Head of caudate nucleus (tissue), 42 donors: ENCODE results near the gene APP.
"Not testable (repeated sequence)": the region's sequence is repeated elsewhere in the genome, so short reads cannot be mapped to it uniquely, and the experiment has no call there.

Experiments used
- DNase-seq, 42 donors: peaks; one replicate each; pipeline versions ENCODE4 v3.0.0 to v3.0.0-alpha.2; 2020 to 2021; ENCODE audit warnings: mixed read lengths in 7 of 42
- intact Hi-C: fragments of 100-400 bp; cut with DNase I; formaldehyde crosslinking; loops from one replicate; pipeline ENCODE4 v1.15.0; 2022

The APP gene

DNA sequence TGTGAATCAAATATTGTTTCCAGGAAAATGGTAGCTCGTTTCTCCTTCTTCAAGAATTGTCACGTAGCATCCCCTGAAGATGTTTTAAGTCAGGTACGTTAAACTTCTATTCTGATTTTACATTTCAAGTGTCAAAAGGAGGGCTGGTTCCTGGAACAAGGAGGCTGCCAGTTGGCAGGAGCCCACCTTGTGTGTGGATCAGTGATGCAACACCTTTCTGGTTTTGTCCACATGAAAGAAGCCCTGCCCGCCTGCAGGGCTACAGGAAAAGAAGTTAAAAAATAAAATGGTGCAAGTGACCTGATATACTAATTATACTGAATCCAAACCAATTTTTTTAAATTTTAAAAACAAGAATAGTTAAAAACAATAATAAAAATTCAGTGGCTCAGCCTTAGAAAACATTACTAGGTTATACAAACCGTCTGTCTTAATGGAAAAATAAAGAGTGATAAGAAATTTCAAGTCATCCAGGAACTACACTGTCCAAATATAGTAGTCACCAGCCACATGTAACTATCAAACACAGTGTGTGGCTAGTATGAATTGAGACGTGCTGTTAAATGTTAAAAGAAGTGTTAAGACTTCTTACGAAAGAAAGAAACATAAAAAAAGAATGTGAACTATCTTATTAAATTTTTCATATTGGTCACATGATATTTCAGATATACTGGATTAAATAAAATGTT lies 123.1 kb downstream of the APP start:
- intact Hi-C loops, result no loop called here
- no peak for DNase-seq

GRCh38 chr21:26043891-26044290 lies 126.7 kb downstream of the APP start:
- intact Hi-C loops, result no loop called here
- DNase-seq, result no peak

GRCh38 chr21:26042181-26042876 lies 128.2 kb downstream of the APP start:
- no peak for DNase-seq
- intact Hi-C loops, result no loop called here

- intact Hi-C loops, result no loop called here
- DNase-seq, result peak in 1 of 42 donors; percentile 25
Observed at GRCh38 chr21:26041431-26042180, 129.0 kb downstream of the APP start.

DNA sequence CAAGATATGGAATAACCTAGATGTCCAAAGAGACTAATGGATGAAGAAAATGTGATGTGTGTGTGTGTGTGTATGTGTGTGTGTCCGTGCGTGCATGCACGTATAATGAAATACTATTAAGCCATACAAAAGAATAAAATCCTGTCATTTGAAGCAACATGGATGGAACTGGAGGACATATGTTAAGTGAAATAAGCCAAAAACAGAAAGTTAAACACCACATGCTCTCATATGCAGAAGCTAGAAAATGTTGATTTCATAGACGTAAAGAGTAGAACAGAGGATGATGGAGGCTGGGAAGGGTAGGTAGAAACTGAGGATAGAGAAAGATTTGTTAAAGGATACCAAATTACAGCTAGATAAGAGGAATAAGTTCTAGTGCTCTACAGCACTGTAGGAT lies 133.7 kb downstream of the APP start:
- DNase-seq, result no peak
- intact Hi-C loops, result no loop called here

DNA sequence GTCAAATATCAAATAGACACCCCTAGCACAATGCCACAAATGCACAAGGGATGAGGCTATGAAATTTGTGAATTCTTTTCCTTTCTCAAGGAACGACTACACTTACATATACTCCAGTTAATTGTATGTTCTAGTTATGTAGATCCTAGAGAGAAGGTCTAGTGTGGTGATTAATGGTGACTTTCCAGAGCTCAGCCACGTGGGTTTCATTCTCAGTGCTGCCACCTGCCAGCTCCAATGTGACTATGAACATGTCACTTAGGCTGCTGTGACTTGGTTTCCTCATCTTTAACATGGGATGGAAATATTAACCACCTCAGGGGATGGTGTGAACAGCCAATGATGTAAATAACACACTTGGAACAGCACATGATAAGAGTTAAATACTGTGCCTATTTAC lies 138.3 kb downstream of the APP start:
- intact Hi-C loops, result no loop called here
- no peak for DNase-seq

- intact Hi-C loops, result no loop called here
- peak in 3 of 42 donors; percentile 17 to 35 (median 34) for DNase-seq
Observed at GRCh38 chr21:26028183-26028582, 142.4 kb downstream of the APP start.

- intact Hi-C loops, result no loop called here
- DNase-seq, result no peak
Observed at GRCh38 chr21:26027696-26028095, 142.9 kb downstream of the APP start.

DNA sequence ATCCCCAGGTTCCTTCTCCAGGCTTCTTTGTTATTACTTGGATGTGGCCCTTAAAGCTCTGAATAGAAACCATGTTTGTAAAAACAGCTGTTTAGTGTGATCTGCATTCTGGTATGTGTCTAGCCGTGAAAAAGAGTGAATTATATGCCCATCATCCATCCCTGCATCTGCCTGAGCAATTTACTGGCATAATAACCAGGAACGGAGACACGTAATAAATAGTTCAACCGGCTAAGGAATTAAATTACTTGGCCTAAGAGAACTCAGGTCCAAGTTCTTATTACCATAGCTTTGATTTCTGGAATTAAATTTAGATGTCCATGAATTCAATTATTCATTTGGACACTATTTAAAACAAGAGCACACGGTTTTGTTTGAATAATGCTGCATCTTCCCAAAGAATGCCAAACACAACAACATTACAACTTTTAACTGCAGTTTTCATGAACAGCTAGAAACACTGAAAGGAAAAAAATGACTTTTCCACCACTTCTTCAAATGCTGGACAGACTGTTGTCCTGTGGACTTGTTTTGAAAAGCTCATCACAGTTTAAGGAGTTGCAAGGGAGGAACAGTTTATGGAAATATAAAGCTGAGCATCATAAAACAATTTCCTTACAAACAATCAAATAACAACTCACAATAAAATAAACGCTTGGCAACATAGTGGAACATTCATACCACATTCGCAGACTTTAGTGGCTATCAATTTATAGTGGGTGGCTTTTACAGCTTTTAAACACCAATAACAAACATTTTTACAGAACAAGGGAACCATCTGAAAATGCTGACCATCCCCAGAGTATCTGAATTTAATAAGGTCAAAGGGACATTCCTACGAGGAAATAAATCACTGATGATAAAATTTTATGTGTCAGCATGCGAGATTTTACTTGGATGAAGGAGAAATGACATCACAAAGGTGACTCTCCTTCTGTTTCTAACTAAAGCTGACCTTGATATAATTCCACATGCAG lies 144.7 kb downstream of the APP start:
- intact Hi-C loops, result no loop called here
- no peak for DNase-seq

DNA sequence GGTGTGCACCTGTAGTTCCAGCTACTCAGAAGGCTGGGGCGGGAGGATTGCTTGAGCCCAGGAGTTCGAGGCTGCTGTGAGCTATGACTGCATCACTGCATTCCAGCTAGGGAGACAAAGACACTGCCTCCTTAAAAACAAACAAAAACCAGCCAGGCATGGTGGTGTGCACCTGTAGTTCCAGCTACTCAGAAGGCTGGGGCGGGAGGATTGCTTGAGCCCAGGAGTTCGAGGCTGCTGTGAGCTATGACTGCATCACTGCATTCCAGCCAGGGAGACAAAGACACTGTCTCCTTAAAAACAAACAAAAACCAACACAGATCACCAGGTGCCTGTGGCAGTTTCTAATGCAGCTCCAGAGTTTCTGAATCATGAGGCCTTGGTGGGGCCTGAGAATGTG lies 147.2 kb downstream of the APP start:
- intact Hi-C loops, DNase-seq: not testable (repeated sequence)

DNA sequence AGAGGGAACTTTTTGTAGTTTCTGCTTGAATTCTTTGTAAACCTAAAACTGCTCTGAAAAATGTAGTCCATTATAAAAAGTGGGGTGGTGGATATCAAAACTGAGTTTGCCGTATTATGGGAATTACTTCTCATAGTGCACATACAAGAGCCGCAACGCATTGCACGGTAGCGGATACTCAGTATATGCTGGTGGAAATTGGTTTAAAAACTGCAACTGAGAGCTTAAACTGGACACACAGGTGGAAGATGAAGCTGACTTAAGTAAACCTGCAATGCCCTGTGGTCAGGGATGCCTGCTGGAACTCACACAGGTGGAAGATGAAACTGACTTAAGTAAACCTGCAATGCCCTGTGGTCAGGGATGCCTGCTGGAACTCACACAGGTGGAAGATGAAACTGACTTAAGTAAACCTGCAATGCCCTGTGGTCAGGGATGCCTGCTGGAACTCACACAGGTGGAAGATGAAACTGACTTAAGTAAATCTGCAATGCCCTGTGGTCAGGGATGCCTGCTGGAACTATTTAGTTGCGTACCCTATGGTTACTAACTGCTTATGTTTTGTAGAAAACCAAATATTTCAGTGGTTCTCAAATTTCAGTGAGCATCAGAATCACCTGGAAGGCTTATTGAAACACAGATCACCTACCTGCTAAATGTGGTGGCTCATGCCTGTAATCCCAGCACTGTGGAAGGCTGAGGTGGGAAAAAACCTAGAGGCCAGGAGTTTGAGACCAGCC lies 147.8 kb downstream of the APP start:
- DNase-seq, intact Hi-C loops: not testable (repeated sequence)

DNA sequence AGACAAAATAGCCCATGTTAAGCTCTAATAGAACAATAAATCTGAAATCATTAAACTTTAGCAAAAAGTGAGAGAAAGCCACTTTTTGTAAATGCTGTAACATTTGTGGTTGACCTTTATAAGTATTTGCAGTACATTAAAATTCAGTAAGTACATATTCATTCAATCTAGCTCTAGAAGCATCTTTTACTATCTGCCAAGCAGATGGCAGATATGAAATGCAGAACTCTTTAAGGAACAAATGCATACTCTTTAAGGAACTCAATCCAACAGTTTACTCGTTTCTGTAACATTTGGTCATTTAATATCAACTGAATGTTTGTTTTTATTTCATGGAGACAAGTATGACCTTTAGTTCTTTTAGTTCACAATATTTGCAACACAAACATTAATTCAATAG lies 150.1 kb downstream of the APP start:
- intact Hi-C loops, result no loop called here
- no peak for DNase-seq

GRCh38 chr21:26020081-26020480 lies 150.5 kb downstream of the APP start:
- intact Hi-C loops, result no loop called here
- no peak for DNase-seq

DNA sequence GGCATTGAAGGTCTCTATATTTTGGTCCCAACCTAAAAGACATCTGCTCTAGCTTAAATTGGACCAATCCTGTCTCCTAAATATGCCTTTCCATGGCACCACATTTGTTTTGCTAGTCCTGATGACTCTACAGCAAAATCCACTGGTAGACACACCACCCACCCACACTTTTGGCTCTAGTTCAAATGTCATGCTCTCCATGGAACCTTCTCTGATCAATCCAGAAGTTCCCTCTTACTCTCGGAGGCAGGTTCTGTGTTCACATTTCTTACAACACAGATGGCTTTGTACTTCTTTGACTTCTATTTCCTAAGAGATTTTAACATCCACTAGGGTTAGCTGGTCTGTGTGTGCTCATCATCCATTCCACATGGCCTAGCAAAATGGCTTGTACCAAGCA lies 151.3 kb downstream of the APP start:
- no peak for DNase-seq
- intact Hi-C loops, result no loop called here

- no peak for DNase-seq
- intact Hi-C loops, result no loop called here
Observed at GRCh38 chr21:26013970-26014369, 156.6 kb downstream of the APP start.

DNA sequence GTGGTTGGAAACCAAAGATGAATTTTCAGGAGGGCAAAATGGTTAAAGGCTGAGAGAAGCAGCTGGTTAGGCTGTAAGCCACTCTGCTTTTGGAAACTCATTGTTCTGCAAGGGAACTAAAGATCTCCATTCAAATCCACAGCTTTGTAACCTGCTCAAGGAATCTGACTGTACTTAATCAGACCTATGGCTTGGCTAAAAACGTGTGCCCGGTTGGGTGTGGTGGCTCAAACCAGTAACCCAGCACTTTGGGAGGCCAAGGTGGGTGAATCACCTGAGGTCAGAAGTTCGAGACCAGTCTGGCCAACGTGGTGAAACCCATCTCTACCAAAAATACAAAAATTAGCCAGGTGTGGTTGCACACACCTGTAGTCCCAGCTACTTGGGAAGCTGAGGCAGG lies 158.1 kb downstream of the APP start:
- DNase-seq, intact Hi-C loops: not testable (repeated sequence)

DNA sequence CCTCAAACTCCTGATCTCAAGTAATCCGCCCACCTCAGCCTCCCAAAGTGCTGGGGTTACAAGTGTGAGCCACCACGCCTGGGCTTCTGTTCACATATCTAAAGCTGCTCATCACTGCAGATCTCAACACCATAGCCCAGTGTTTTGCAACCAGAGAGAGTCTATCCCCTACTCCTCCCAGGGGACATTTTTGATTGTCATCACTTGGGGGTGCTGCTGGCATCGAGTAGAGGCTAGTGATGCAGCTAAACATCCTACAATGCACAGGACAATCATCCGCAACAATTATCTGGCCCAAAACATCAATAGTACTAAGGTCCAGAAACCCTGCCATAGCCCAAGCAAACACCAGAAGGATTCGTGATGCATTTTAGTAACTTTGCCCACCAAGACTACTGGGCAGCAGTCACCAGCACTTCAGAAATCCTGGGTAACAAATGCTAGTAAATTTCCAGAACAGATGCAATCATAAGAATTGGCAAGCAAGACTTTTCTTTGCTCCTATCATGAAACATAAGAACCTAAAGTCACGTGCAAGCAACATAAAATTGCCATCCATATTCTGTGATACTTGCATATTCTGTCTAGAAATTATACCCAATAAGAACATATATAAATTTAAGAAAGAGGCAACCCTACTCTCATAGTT lies 159.2 kb downstream of the APP start:
- intact Hi-C loops, result no loop called here
- peak in 11 of 42 donors; percentile 33 to 67 (median 46) for DNase-seq

DNA sequence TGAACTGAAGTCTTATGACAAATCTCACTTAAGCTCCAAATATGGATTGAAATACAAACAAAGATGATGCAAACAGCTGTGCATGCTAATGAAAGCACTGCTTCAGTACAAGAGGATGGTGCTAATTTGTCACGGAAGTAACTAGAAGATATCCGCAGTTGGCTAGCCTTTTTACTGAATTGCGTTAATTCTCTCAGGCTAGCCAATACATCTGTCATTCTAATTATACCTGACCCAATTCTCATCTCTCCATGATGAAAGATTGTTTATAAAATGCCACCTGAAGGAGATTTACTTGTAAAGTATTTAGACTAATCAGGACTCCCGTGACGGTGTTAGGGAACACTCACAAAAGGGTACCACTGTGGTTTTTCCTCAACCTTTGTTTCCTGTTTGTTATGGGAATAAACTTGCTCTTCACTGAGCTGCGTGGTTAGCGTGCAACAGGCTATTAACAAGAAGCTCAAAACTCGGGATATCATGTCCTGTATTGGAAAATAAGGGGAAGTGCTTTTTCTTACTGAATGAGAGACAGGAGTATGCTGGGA lies 162.5 kb downstream of the APP start:
- intact Hi-C loops, result loop anchor here (10.0 kb wide), 1 partner anchor 113 kb away; no protein-coding TSS in a partner anchor
- no peak for DNase-seq
